ENCODE measurements around the gene FAM89B.

Gene FAM89B

DNA sequence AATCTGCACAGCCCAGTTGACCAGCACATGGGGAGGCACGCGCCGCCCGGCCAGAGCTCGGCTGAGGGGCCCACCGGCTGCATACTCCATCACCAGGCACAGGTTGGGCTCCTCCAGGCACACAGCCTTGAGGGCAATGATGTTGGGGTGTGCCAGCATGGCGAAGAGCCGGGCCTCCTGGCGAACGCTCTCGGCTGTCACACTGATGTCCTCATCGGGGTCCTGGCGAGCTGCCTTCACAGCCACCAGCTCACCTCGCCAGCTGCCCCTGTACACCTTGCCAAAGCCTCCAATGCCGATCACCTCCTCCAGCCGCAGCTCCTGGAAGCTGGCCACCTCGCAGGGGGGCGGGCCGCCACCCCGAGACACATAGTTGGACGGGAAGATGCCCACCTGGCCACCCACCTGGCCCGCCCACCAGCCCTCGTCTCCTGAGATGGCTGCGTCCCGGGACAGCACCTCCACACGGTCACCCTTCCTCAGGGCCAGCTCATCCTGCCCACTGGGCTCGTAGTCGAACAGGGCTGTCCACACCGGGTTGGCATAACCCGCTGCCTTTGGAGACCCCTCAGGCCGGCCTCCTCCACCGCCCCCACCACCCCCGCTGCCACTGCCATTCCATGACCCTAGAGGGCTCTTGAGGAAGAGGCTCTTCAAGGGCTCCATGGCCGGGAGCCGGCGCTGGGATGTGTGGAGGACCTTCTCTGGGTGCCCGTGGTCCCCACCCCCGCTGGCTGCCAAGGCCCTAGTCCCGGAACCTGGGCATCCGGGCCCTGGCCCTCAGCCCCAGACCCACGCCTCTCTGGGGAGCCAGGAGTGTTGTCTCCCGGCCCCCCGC lies 41.0 kb downstream of the FAM89B start:
- DNase-seq, result peak; percentile 28

DNA sequence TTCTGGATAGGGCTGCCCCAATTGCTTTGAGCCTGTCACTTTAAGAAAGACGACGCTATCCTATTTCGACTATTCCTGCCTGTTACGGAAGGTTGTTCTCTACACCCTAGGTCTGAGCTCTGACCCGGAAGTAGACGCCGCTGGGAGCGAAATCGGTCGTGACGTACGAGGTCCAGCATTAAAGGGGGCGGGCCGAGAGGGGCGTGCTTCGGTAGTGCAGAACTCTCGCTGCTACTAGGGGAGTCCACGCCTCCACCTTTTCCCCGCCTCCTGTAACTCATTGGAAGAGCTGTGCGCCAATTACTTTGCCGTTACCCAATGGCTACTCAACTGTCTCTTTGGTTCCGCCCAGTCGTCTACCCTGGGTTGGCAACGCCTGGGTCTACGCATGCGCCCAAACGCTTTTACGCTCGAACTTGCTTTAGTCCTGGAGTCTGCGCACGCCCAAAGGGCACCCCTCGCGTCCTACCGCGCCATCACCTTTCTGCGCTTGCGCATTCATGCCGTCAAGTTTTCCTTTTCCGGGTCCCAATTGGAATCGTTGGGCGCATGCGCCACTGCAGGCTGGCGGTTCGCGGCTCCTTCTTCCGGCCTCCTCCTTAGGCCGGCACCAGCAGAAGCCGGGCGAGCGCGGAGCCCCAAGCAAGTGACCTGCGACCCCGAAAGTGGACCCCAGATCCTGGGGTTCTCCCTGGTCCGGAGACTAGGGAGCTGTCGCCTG lies 43.1 kb downstream of the FAM89B start, which contains the start of gene PCNX3:
PCNX3 (plus strand) TSS at position 548 of the 721 bp plus-strand sequence. CDS start 536 bp downstream, outside the sequence.
- peak; percentile 100 for DNase-seq

DNA sequence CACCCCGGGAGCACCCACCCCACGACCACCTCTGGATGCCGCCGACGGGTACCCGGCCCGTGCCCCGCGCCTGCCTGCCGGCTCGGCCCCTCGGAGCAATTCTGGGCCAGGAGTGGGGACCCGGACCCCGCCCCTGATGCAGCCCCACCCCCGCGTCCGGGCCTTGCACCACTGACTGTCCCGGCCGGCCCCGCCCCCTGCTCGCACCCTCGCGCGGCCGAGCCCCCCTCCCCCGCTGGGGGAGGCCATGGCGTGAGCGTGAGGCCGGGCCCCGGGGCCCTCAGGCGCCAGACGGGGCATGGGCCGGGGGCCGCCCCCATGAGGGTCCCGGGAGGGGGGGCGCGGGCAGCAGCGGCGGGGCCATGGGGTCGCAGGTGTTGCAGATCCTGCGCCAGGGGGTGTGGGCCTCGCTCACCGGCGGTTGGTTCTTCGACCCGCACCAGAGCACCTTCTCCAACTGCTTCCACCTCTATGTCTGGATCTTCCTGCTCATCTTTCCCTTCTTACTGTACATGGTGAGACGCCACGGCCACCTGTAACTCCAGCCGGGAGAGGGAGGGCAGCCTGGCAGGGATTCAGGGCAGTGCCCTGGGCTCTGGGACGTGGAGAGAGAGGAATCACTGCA lies 43.7 kb downstream of the FAM89B start:
- DNase-seq, result no peak

DNA sequence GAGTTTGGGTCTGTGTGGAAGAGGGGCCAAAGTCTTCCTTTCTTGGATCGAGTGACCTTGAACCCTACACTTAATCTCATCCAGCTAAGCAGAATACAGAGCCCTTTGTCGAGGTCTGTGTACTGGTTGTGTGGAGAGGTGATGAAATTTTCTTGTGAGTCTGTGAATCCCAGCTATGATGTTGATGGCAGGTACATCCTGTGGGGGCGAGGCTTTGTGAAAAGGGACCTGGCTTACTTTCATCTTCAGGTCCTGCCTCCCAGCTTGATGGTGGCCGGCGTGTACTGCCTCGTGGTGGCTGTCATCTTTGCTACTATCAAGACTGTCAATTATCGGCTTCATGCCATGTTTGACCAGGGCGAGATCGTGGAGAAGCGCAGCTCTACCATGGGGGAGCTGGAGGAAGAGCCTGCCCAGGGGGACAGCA lies 44.2 kb downstream of the FAM89B start:
- DNase-seq, result no peak

DNA sequence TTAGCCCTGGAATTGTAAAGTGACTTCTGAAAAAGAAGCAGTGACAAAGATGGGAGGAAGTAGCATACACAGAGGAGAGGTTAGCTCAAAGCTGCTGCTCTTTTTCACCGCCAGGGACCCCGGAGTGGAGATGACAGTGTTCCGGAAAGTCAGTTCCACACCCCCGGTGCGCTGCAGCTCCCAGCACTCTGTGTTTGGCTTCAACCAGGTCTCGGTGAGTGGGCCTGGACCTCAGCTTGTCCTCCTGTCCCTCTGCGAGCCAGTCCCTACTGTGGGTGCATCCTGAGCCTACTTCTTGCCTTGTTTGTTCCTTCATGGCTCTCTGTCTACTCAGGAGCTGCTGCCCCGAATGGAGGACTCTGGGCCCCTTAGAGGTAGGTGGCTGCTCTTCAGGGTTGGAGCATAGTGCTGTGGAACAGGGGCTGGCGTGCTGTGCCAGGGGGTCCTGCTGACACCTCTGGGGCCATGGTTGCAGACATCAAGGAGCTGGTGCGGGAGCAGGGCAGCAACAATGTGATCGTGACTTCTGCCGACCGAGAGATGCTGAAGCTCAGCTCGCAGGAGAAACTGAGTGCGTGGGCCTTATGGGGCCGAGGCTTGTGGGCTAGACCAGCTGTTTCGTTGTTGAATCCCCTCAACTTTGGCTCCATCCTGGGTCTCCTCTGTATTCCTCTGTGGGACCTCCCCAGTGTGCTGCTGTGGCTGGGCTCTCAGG lies 45.0 kb downstream of the FAM89B start:
- DNase-seq, result no peak

DNA sequence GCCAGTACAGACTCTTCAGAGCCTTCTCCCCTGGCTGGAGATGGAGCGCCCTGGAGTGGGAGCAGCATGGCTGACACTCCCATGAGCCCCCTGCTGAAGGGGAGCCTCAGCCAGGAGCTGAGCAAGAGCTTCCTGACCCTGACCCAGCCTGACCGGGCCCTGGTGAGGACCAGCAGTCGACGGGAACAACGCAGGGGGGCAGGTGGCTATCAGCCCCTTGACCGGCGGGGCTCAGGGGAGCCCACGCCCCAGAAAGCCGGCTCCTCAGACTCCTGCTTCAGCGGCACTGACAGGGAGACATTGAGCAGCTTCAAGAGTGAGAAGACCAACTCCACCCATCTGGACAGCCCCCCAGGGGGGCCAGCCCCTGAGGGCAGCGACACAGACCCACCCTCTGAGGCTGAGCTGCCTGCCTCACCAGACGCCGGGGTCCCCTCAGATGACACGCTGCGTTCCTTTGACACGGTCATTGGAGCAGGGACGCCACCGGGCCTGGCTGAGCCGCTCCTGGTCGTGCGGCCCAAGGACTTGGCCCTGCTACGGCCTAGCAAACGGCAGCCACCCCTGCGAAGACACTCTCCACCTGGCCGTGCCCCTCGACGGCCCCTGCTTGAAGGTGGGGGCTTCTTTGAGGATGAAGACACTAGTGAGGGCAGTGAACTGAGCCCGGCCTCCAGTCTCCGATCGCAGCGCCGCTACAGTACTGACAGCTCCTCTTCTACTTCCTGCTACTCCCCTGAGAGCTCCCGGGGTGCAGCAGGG lies 45.8 kb downstream of the FAM89B start:
- DNase-seq, result no peak

DNA sequence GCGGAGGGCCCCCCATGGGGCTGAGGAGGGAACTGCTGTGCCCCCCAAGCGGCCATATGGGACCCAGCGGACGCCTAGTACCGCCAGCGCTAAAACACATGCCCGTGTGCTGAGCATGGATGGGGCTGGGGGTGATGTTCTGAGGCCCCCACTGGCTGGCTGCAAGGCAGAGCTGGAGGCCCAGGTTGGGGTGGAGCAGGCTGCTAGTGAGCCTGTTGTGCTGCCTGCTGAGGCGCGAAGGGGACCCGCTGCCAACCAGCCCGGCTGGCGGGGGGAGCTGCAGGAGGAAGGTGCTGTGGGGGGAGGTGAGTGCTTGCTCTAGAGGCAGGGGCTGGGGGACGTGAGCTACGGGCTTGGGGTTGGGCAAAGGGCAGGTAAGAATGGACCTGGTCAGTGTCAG lies 46.4 kb downstream of the FAM89B start:
- DNase-seq, result no peak

DNA sequence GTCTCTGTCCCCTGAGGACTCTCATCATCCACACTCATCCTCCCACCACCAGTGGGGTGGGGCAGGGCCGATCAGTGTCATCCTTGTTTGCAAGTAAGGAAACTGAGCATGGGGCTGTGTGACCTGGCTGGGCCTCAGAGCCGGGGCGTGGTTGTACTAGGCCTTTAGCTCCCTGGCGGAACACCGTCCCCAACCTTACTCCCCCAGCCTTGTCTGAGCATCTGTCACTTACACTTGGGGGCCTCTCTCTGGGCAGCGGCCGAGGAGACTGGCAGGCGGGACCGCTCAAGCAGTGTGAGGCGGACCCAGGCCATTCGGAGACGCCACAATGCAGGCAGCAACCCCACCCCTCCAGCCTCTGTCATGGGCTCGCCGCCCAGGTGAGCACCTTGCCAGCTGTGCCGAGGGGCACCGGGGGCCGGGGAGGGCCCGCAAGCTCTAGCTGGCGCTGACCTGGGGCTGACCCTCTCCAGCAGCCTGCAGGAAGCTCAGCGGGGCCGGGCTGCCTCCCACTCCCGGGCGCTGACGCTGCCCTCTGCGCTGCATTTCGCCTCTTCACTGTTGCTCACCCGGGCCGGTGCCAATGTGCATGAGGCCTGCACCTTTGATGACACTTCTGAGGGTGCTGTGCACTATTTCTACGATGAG lies 47.1 kb downstream of the FAM89B start:
- no peak for DNase-seq

DNA sequence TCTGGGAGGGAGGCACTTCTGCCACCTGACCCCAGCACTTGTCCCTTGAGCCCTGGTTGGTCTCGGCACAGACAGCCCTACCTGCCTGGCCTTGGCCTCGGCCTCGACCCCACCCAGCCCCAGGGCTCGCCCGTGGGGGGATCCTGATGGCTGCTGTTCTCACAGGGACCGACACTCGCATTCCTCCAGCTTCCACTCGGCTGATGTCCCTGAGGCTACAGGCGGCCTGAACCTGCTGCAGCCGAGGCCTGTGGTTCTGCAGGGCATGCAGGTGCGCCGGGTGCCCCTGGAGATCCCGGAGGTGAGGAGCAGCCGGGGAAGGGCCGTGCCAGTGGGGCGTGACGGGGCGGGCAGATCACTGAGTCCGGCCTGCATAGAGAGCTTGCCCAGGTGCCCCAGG lies 48.3 kb downstream of the FAM89B start:
- no peak for DNase-seq

DNA sequence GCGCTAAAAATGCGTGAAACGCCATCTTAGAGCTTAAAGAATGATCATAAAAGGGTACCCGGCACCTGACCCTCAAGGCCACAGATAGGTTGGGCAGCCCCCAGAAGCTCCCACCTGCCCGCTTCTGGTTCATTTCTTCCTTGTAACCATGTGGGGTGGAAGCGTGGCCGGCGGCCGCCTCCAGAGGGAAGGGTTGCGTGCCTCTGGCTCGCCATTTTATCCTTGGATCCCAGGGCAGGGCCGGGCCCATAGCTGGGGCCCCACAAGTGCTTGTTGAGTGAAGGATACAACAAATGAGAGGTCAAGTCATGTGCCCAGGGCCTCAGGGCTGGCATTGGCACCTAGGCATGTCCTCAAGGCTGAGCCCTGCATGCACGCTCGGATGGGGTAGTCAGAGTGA lies 49.1 kb downstream of the FAM89B start:
- DNase-seq, result no peak

DNA sequence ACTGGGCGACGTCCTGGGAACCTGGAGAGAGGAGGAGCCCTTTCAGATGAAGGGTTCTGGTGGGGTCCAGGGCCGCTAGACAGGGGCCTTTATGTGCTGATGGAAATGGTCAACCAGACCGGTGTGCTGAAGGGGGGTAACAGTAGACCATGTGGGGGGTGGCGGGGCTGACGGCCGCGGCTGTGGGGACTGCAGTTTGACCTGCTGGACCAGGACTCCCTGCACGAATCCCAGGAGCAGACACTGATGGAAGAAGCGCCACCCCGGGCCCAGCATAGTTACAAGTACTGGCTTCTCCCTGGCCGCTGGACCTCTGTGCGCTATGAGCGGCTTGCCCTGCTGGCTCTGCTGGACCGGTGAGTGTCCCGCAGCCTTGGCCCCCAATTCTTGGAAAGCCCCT lies 49.7 kb downstream of the FAM89B start:
- no peak for DNase-seq

DNA sequence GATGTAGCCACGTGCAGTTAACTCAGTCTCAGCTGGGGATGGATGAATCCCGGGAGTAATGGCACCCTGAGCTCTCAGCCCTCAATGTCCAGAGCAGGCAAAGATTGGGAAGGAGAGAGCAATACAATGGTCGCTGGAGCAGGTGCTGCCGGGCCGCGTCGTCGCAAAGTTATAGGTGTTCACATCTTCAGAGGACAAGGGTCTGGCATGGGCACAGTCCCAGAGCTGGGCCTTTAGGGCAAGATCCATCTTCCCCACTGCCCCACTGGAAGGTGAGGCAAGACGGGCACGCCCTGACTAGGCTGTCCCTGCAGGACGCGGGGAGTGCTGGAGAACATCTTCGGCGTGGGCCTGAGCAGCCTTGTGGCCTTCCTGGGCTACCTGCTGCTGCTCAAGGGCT lies 50.8 kb downstream of the FAM89B start:
- no peak for DNase-seq
